ENCODE measurements around the gene ACER3.

Gene ACER3

DNA sequence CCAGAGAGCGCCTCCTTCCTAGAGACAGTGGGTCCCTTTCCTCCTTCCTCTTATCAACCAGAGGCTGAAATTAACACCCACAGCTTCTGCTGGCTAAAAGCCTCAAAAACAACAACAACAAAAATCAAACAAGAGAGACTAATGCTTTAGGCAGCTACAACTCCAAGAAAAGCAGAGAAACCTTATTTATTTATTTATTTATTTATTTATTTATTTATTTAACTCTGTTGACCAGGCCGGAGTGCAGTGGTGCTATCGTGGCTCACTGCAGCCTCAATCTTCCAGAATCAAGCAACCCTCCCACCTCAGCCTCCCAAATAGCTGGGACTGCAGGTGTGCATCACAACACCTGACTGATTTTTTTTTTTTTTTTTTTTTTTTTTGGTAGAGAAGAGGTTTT is 170.9 kb downstream of the ACER3 start:
- DNase-seq (ENCODE audit: low spot score in 2 of 2) (no peak), ATAC-seq (replicated peaks; ENCODE audit: extremely low read depth, poor library complexity, severe bottlenecking) (no peak)
- peaks cover 2% of the 10 kb centered on the region for H3K36me3 Mint-ChIP-seq (ENCODE audit: insufficient read depth)
- H3K9me3 Mint-ChIP-seq = no peaks in the 10 kb centered on the region
- H3K4me3 Mint-ChIP-seq = no peak overlapping the region
- no peaks in the 10 kb centered on the region for H3K4me1 Mint-ChIP-seq
- H3K27ac Mint-ChIP-seq (ENCODE audit: low read depth) = no peak overlapping the region
- peaks cover 47% of the 10 kb centered on the region for H3K27me3 Mint-ChIP-seq

DNA sequence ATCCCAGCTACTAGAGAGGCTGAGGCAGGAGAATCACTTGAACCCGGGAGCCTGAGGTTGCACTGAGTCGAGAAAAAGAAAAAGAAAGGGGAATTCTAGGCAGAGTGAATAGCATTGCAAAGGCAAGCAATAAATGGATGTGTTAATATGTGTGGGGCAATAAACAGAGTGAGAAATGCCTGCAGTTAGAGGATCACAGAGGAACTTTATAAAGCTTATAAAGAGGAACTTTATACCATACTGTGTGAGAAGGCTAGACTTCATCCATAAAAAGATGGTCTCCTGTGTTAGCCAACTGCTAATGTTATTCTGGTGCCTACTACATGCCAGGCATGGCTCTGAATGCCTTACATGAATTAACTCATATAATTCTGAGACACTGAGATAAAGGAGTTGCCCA is 174.3 kb downstream of the ACER3 start:
- peaks cover 55% of the 10 kb centered on the region for H3K27me3 Mint-ChIP-seq
- DNase-seq (ENCODE audit: low spot score in 2 of 2) (no peak), ATAC-seq (replicated peaks; ENCODE audit: extremely low read depth, poor library complexity, severe bottlenecking) (no peak)
- peaks cover 6% of the 10 kb centered on the region for H3K4me1 Mint-ChIP-seq
- no peaks in the 10 kb centered on the region for H3K36me3 Mint-ChIP-seq (ENCODE audit: insufficient read depth)
- H3K9me3 Mint-ChIP-seq = no peaks in the 10 kb centered on the region
- H3K27ac Mint-ChIP-seq (ENCODE audit: low read depth) = no peak overlapping the region
- no peak overlapping the region for H3K4me3 Mint-ChIP-seq

DNA sequence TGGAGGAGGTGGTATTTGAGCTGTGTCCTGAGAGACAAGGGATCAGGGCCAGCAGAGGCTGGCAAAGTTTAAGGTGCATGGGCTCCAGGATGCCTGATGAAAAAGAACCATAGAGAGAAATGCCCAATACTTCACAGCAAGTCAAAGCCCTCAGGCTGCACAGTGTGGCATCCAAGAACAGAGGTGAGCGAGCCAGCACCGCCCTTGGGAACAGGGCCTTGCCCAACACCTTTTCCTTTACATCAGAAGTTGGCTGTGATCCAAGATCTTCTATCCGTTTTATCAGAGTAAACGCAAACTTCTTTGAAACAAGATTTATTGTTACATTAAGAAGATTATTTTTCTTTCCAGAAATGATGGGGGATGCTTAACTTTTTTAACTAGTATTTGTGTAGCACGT is 174.9 kb downstream of the ACER3 start:
- no peak for ATAC-seq (replicated peaks; ENCODE audit: extremely low read depth, poor library complexity, severe bottlenecking)
- Mint-ChIP-seq H3K27ac (ENCODE audit: low read depth) (no peak overlapping the region), H3K4me3 (no peak overlapping the region), H3K36me3 (ENCODE audit: insufficient read depth) (no peaks in the 10 kb centered on the region), H3K9me3 (no peaks in the 10 kb centered on the region), H3K4me1 (peaks cover 6% of the 10 kb centered on the region), H3K27me3 (peaks cover 55% of the 10 kb centered on the region)
- no peak for DNase-seq (ENCODE audit: low spot score in 2 of 2)

DNA sequence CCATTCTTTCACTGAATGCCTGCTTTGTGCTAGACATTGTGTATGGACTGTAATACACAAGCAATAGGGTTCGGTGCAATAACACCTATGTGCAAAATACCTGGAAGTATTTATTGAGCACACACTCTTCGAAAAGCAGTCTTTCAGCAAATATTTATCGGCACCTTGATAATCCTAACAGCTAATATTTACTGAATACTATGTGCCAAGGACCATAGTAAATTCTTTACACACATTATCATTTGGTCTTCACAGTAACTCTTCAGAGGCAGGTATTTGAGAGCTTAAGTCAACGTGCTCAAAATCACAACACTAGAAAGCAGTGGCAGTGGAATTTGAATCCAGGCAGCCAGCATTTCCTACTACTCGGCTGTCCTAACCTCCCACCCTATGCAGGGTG is 175.7 kb downstream of the ACER3 start:
- H3K27ac Mint-ChIP-seq (ENCODE audit: low read depth) = no peak overlapping the region

DNA sequence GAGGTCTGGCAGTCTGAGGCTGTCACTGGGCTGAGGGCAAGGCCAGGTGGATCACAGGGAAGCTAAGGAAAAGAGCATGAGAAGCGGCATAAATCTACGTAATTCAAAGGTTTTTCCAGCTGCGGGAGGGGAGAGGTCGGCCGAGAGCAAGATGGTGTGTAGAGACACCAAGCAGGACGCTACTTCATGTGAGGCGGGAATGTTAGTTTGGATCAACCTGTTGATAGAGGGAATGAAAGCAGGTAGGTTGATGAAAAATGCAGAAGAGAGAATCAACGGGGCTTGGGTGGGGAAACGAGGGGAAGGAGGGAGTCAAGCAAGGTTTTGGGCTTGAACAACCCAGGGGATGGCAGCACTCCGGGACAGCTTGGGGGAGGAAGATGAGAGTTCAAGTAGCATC is 176.3 kb downstream of the ACER3 start:
- peaks cover 6% of the 10 kb centered on the region for H3K4me1 Mint-ChIP-seq
- no peak overlapping the region for H3K4me3 Mint-ChIP-seq
- H3K27ac Mint-ChIP-seq (ENCODE audit: low read depth) = no peak overlapping the region
- ATAC-seq (replicated peaks; ENCODE audit: extremely low read depth, poor library complexity, severe bottlenecking) (no peak), DNase-seq (ENCODE audit: low spot score in 2 of 2) (no peak)
- H3K27me3 Mint-ChIP-seq = peaks cover 55% of the 10 kb centered on the region
- no peaks in the 10 kb centered on the region for H3K36me3 Mint-ChIP-seq (ENCODE audit: insufficient read depth)
- H3K9me3 Mint-ChIP-seq = no peaks in the 10 kb centered on the region

More for the DNA sequence above, 175.7 kb downstream of the ACER3 start:
- H3K9me3 Mint-ChIP-seq = no peaks in the 10 kb centered on the region
- ATAC-seq (replicated peaks; ENCODE audit: extremely low read depth, poor library complexity, severe bottlenecking) (no peak), DNase-seq (ENCODE audit: low spot score in 2 of 2) (no peak)
- peaks cover 55% of the 10 kb centered on the region for H3K27me3 Mint-ChIP-seq
- H3K4me3 Mint-ChIP-seq = no peak overlapping the region
- H3K36me3 Mint-ChIP-seq (ENCODE audit: insufficient read depth) = no peaks in the 10 kb centered on the region
- peaks cover 6% of the 10 kb centered on the region for H3K4me1 Mint-ChIP-seq

DNA sequence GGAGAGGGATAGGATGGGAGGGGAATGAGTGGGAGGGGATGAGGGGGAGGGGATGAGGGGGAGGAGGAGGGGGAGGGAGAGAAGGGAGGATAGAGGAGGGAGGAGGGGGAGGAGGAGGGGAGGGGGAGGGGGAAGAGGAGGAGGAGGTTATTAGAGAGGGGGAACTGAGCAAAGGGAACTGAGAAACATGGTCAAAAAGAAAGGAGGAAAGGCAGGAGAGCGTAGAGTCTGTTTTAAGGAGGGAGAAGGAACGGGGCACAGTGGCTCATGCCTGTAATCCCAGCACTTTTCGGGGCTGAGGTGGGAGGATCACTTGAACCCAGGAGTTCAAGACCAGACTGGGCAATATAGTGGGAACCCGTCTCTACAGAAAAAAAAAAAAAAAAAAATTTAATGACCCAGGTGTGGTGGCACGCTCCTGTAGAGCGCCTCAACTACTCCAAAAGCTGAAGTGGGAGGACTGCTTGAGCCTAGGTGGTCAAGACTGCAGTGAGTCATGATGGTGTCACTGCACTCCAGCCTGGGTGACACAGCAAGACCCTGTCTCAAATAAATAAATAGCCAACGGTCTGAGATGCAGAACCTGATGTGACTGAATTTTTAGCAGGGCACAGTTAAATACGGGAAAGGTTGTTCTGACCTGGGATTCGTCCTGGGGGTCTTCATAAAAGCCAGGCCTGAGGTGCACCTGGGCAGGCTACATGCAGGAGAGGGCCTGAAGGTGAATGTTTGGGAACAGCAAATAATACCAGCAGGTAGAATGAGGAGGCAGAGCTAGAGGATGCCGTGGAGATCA is 177.5 kb downstream of the ACER3 start:
- H3K36me3 Mint-ChIP-seq (ENCODE audit: insufficient read depth) = no peaks in the 10 kb centered on the region

DNA sequence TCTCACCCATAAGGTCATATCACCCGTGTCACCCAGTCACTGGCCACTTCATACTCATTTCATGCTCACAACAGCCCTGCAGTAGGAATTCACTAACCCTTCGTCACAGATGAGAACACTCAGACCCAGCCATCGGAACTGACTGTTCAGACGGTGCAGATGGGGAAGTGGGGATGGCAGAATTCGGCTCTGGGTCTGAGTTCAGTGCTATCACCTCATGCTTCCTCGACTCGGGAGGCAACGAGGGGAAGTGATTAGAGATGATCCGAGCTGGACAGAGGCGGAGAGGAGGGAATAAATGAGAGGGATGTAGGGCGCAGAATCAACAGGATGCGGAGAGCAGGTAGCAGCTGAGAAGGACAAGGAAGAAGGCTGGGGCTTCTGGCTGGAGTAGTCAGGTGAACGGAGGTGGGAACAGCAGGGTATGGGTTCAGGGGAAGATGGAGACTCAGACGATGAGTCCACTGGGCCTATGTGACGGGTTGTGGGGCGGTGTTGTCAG is 178.2 kb downstream of the ACER3 start:
- Mint-ChIP-seq H3K4me1 (peaks cover 6% of the 10 kb centered on the region), H3K4me3 (peak overlapping the region; percentile 49)

More for the DNA sequence above, 177.5 kb downstream of the ACER3 start:
- H3K27ac Mint-ChIP-seq (ENCODE audit: low read depth) = no peak overlapping the region
- no peaks in the 10 kb centered on the region for H3K9me3 Mint-ChIP-seq
- H3K27me3 Mint-ChIP-seq = peaks cover 63% of the 10 kb centered on the region
- peak overlapping the region; percentile 49 for H3K4me3 Mint-ChIP-seq
- H3K4me1 Mint-ChIP-seq = peaks cover 6% of the 10 kb centered on the region
- DNase-seq (ENCODE audit: low spot score in 2 of 2) = no peak
- no peak for ATAC-seq (replicated peaks; ENCODE audit: extremely low read depth, poor library complexity, severe bottlenecking)

DNA sequence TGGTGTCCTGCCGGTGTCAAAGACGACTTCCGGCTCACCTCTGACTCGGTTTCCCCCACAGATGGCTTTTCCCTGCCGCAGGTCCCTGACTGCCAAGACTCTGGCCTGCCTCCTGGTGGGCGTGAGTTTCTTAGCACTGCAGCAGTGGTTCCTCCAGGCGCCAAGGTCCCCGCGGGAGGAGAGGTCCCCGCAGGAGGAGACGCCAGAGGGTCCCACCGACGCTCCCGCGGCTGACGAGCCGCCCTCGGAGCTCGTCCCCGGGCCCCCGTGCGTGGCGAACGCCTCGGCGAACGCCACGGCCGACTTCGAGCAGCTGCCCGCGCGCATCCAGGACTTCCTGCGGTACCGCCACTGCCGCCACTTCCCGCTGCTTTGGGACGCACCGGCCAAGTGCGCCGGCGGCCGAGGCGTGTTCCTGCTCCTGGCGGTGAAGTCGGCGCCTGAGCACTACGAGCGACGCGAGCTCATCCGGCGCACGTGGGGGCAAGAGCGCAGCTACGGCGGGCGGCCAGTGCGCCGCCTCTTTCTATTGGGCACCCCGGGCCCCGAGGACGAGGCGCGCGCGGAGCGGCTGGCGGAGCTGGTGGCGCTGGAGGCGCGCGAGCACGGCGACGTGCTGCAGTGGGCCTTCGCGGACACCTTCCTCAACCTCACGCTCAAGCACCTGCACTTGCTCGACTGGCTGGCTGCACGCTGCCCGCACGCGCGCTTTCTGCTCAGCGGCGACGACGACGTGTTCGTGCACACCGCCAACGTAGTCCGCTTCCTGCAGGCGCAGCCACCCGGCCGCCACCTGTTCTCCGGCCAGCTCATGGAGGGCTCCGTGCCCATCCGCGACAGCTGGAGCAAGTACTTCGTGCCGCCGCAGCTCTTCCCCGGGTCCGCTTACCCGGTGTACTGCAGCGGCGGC is 179.0 kb downstream of the ACER3 start:
- H3K27me3 Mint-ChIP-seq = peaks cover 72% of the 10 kb centered on the region
- no peak overlapping the region for H3K27ac Mint-ChIP-seq (ENCODE audit: low read depth)
- peaks cover 6% of the 10 kb centered on the region for H3K4me1 Mint-ChIP-seq
- DNase-seq (ENCODE audit: low spot score in 2 of 2) (no peak), ATAC-seq (replicated peaks; ENCODE audit: extremely low read depth, poor library complexity, severe bottlenecking) (peak; percentile 32)
- H3K4me3 Mint-ChIP-seq = peak overlapping the region; percentile 54
- no peaks in the 10 kb centered on the region for H3K9me3 Mint-ChIP-seq
- H3K36me3 Mint-ChIP-seq (ENCODE audit: insufficient read depth) = no peaks in the 10 kb centered on the region

More for the DNA sequence above, 178.2 kb downstream of the ACER3 start:
- H3K27ac Mint-ChIP-seq (ENCODE audit: low read depth) = no peak overlapping the region
- no peak for ATAC-seq (replicated peaks; ENCODE audit: extremely low read depth, poor library complexity, severe bottlenecking)
- H3K27me3 Mint-ChIP-seq = peaks cover 66% of the 10 kb centered on the region
- H3K36me3 Mint-ChIP-seq (ENCODE audit: insufficient read depth) = no peaks in the 10 kb centered on the region
- H3K9me3 Mint-ChIP-seq = no peaks in the 10 kb centered on the region
- no peak for DNase-seq (ENCODE audit: low spot score in 2 of 2)

DNA sequence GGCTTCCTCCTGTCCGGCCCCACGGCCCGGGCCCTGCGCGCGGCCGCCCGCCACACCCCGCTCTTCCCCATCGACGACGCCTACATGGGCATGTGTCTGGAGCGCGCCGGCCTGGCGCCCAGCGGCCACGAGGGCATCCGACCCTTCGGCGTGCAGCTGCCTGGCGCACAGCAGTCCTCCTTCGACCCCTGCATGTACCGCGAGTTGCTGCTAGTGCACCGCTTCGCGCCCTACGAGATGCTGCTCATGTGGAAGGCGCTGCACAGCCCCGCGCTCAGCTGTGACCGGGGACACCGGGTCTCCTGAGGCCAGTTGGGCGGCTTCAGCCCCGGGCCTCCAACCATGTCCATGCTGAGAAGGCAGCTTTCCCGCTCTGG is 179.7 kb downstream of the ACER3 start:
- DNase-seq (ENCODE audit: low spot score in 2 of 2) = no peak
- no peak for ATAC-seq (replicated peaks; ENCODE audit: extremely low read depth, poor library complexity, severe bottlenecking)
- Mint-ChIP-seq H3K27ac (ENCODE audit: low read depth) (no peak overlapping the region), H3K4me1 (peaks cover 6% of the 10 kb centered on the region), H3K36me3 (ENCODE audit: insufficient read depth) (no peaks in the 10 kb centered on the region), H3K9me3 (no peaks in the 10 kb centered on the region), H3K27me3 (peaks cover 79% of the 10 kb centered on the region), H3K4me3 (peak overlapping the region; percentile 54)

DNA sequence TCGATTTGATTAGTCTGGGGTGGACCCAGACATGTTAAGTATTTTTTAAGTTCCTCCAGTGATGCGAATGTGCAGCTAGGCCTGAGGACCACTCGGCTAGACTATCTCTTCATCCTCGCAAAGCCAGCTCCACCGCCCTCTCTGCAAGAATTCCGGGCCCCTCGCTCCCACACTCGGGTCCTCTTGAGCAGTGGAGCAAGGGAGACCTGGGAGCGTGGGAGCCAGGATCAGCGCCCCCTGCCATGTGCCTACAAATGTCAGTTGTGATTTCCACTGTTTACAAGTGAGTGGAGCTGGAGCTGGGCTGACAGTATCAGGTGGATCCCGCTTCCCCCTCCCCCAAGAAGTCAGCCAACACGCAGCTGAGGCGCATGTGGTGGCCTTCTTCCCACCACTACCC is 180.2 kb downstream of the ACER3 start:
- H3K9me3 Mint-ChIP-seq = no peaks in the 10 kb centered on the region
- H3K36me3 Mint-ChIP-seq (ENCODE audit: insufficient read depth) = no peaks in the 10 kb centered on the region
- H3K4me3 Mint-ChIP-seq = peak overlapping the region; percentile 54
- peaks cover 82% of the 10 kb centered on the region for H3K27me3 Mint-ChIP-seq
- no peak overlapping the region for H3K27ac Mint-ChIP-seq (ENCODE audit: low read depth)
- ATAC-seq (replicated peaks; ENCODE audit: extremely low read depth, poor library complexity, severe bottlenecking) = no peak
- DNase-seq (ENCODE audit: low spot score in 2 of 2) = no peak
- peaks cover 6% of the 10 kb centered on the region for H3K4me1 Mint-ChIP-seq

DNA sequence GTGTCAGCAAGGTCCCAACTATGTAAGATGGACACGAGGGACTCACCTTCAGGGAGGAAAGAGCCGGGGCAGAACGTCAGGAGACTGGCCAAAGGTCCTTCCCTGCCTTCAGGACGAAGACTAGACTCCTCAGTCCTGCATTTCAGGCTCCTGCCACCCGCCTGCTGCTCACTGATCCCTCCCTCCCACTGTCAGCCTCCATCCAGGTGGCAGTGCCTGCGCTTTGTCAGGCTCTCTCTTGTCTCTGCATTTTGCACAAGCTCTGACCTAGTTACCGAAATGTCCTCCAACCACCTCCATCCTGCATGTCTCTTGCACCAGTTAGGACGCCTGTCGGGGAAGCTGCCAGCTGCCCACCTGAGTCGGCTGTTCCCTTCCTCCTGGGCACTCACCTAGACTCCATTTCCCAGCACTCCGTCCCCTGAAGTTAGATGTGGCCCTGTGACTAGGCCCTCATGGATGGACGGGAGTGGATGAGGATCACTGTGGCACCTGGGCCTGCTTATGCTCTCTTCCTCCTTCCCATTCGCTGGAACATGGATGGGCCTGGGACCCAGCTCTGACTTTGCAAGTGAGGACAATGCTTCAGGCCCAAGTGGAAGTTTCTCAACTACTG is 181.5 kb downstream of the ACER3 start:
- Mint-ChIP-seq H3K27me3 (peaks cover 69% of the 10 kb centered on the region), H3K9me3 (no peaks in the 10 kb centered on the region), H3K36me3 (ENCODE audit: insufficient read depth) (no peaks in the 10 kb centered on the region), H3K4me1 (peaks cover 16% of the 10 kb centered on the region), H3K27ac (ENCODE audit: low read depth) (no peak overlapping the region), H3K4me3 (no peak overlapping the region)
- DNase-seq (ENCODE audit: low spot score in 2 of 2) (no peak), ATAC-seq (replicated peaks; ENCODE audit: extremely low read depth, poor library complexity, severe bottlenecking) (no peak)

DNA sequence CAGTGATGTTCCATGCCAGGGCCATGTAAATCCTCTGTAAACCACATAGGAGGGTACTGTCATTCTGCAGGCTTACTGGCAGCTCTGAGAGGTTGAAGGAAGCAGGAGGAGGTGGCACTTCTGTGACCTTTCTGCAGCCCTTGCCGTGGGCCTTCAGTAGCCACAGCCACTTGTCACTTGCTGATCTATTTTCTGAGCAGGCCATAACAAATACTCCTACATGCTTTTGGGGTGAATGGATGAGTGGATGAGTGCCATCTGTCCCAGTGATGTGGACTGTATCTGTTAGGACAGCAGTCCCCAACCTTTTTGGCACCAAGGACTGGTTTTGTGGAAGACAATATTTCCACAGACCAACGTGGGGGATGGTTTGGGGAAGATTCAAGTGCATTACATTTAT is 183.6 kb downstream of the ACER3 start:
- H3K27me3 Mint-ChIP-seq = peaks cover 48% of the 10 kb centered on the region
- H3K27ac Mint-ChIP-seq (ENCODE audit: low read depth) = no peak overlapping the region
- no peaks in the 10 kb centered on the region for H3K9me3 Mint-ChIP-seq
- no peak overlapping the region for H3K4me3 Mint-ChIP-seq
- H3K4me1 Mint-ChIP-seq = peaks cover 11% of the 10 kb centered on the region
- peaks cover 2% of the 10 kb centered on the region for H3K36me3 Mint-ChIP-seq (ENCODE audit: insufficient read depth)
- DNase-seq (ENCODE audit: low spot score in 2 of 2) (no peak), ATAC-seq (replicated peaks; ENCODE audit: extremely low read depth, poor library complexity, severe bottlenecking) (no peak)

All from central memory CD8-positive, alpha-beta T cell (primary cell).